Transverse colon (tissue), 4 donors: ENCODE measurements around the gene CISH.

Experiments
- CTCF ChIP-seq, 5 experiments: fragments of 200-600 bp in 3 of 5; fragments of 450-650 bp in 2 of 5; sonication (generic) in 3 of 5; IDR thresholded peaks; 1 replicate in 2 of 5; 2 replicates in 3 of 5; pipeline ENCODE4 v1.5.1; 2016 to 2017; ENCODE audit warnings: antibody characterized with exemption in 5 of 5, inconsistent platforms in 3 of 5, mild to moderate bottlenecking in 2 of 5, moderate library complexity in 1 of 5
- POLR2AphosphoS5 ChIP-seq, 3 donors: sonication (generic); formaldehyde crosslinking; IDR thresholded peaks; one replicate each; pipeline ENCODE4 v1.6.1; 2016; ENCODE audit warnings: antibody characterized with exemption in 3 of 3

GRCh38 chr3:50571486-50571885 is 40.1 kb downstream of the CISH start:
- TF ChIP-seq CTCF (IDR thresholded peaks at IDR 0.05) (no peak), POLR2AphosphoS5 (IDR thresholded peaks at IDR 0.05) (no peak)
